AG09319 (cell line): ENCODE data around the gene ICAM3.

Source experiments
- DNase-seq: peaks from one replicate; pipeline ENCODE4 v3.0.0-alpha.2; 2010; ENCODE audit warnings: low read depth; ENCODE audit errors: extremely low read depth
- CTCF ChIP-seq: IDR thresholded peaks from 2 replicates; pipeline ENCODE4 v1.5.1; 2011; ENCODE audit warnings: low read depth, mild to moderate bottlenecking, inconsistent platforms, low read length, moderate library complexity

Gene ICAM3

GRCh38 chr19:10315335-10316214, 23.8 kb downstream of the ICAM3 start, which contains the start of gene FDX2:
Gene FDX2 (minus strand): TSS chr19:10316015. CDS start chr19:10315996, 19 bp downstream.
- DNase-seq: peak; percentile 46
- no peak for TF ChIP-seq CTCF

GRCh38 chr19:10309423-10309822, 30.0 kb downstream of the ICAM3 start, which contains the start of gene ZGLP1:
Gene ZGLP1 (minus strand): TSS chr19:10309815.
- no peak for TF ChIP-seq CTCF
- DNase-seq: no peak

- TF ChIP-seq CTCF: no peak
Observed at GRCh38 chr19:10306327-10306726, 33.1 kb downstream of the ICAM3 start.

GRCh38 chr19:10305139-10305806, 34.2 kb downstream of the ICAM3 start:
- DNase-seq: no peak
- no peak for TF ChIP-seq CTCF

More at GRCh38 chr19:10306327-10306726, 33.1 kb downstream of the ICAM3 start:
- no peak for DNase-seq

- no peak for DNase-seq
- TF ChIP-seq CTCF: no peak
Observed at GRCh38 chr19:10299545-10300458, 39.6 kb downstream of the ICAM3 start.

- no peak for TF ChIP-seq CTCF
- DNase-seq: no peak
Observed at GRCh38 chr19:10295847-10296591, 43.4 kb downstream of the ICAM3 start.
